Measurements from ENCODE around the gene PON2. TPM values are rescaled to one million over a fixed set of nuclear protein-coding genes. Genes with fewer than 3 reads are reported as not detected.

The PON2 gene
- total RNA-seq, 4 donors from 2014 or later, result 120 to 299 (median 188) TPM

GRCh38 chr7:95365151-95365550 lies 69.7 kb downstream of the PON2 start:
- intact Hi-C loops (cut with DNase I; ENCODE audit: low total_unique reads), result no loop called here

GRCh38 chr7:95357623-95358022 lies 77.2 kb downstream of the PON2 start:
- no peak for TF ChIP-seq POLR2A (IDR thresholded peaks at IDR 0.05)
- no peak for TF ChIP-seq POLR2AphosphoS5 (IDR thresholded peaks at IDR 0.05)
- no peak for TF ChIP-seq EP300 (IDR thresholded peaks at IDR 0.05; ENCODE audit: low read depth)
- no peak for TF ChIP-seq CTCF (IDR thresholded peaks at IDR 0.05)
- DNase-seq, result no peak
- intact Hi-C loops (cut with DNase I; ENCODE audit: low total_unique reads) (no loop called here), in situ Hi-C loops (cut with MboI; ENCODE audit: low pct_ligation_motif_present in 1 of 4, low pct_unique_long_range_greater_than_20kb in 1 of 4, low sequenced_read_pairs in 3 of 4) (no loop called here)
- Histone ChIP-seq H3K4me3 (no peak overlapping the region), H3K27ac (no peak overlapping the region), H3K9me3 (no peaks in the 10 kb centered on the region), H3K36me3 (no peaks in the 10 kb centered on the region), H3K4me1 (no peaks in the 10 kb centered on the region), H3K27me3 (no peaks in the 10 kb centered on the region)
- WGBS, 2 donors (ENCODE audit: low coverage in 1 of 2), result 41 to 68% methylated on average over 2 to 3 of the region's 3 CpGs

More at GRCh38 chr7:95365151-95365550, 69.7 kb downstream of the PON2 start:
- WGBS, 2 donors (ENCODE audit: low coverage in 1 of 2), result 94% methylated on average over 1 of the region's 1 CpG; no CpG with 5 or more reads in 1 of the 2 donors
- TF ChIP-seq POLR2A (IDR thresholded peaks at IDR 0.05) (no peak), EP300 (IDR thresholded peaks at IDR 0.05; ENCODE audit: low read depth) (no peak), CTCF (IDR thresholded peaks at IDR 0.05) (no peak)
- Histone ChIP-seq H3K27me3 (no peaks in the 10 kb centered on the region), H3K27ac (no peak overlapping the region), H3K9me3 (no peaks in the 10 kb centered on the region), H3K36me3 (no peaks in the 10 kb centered on the region), H3K4me1 (no peaks in the 10 kb centered on the region), H3K4me3 (no peak overlapping the region)
- in situ Hi-C loops (cut with MboI; ENCODE audit: low pct_ligation_motif_present in 1 of 4, low pct_unique_long_range_greater_than_20kb in 1 of 4, low sequenced_read_pairs in 3 of 4), result no loop called here
- no peak for DNase-seq

Other genes starting within 250 kb of the PON2 start
- gene PON1, start 110.5 kb downstream of the PON2 start, total RNA-seq, result 1 to 10 TPM in 1 of 4 donors, not detected in 3; 1.6 TPM
- gene PON3, start 38.7 kb downstream of the PON2 start, total RNA-seq, result 1 to 10 TPM in 2 of 4 donors, under 1 TPM in 1, not detected in 1; 0.60 to 4.2 (median 3.0) TPM
- gene ASB4, start 50.9 kb upstream of the PON2 start, total RNA-seq, result not detected
- gene PDK4, start 161.5 kb upstream of the PON2 start, total RNA-seq, result 100 to 1,000 TPM; 134 to 510 (median 273) TPM

Data from transverse colon (tissue), 4 donors.